Measurements from ENCODE around the gene ADAP2. TPM values are rescaled to one million over a fixed set of nuclear protein-coding genes. Genes with fewer than 3 reads are reported as not detected.

Gene ADAP2
- total RNA-seq, 1 experiment from 2014 or later = 1.2 TPM

DNA sequence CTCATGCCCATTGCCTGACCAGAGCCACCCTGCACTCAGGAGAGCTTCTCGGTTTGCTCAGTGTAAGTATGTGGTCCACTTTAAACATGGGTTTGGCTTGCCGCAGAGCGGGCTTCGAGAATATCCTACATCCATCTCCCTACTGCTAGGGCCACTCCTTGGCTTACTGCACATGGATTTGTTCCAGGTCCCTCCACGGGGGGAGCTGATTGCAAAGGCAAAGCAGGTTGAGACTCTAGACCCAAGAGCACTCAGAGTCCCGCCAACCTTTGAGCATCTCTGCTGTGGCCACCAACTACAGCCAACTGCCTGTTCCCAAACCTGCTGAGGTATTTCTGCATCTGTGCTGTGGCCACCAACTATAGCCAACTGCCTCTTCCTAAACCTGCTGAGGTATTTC is 75.5 kb downstream of the ADAP2 start:
- Mint-ChIP-seq H3K36me3 (peaks cover 22% of the 10 kb centered on the region), H3K27me3 (ENCODE audit: low read depth) (no peaks in the 10 kb centered on the region), H3K4me3 (no peak overlapping the region), H3K27ac (no peak overlapping the region), H3K4me1 (no peaks in the 10 kb centered on the region), H3K9me3 (no peaks in the 10 kb centered on the region)
- CTCF ChIA-PET = no interaction called here
- TF ChIP-seq MYBL2 (CRISPR knock-in tag; IDR thresholded peaks at IDR 0.05) (no peak), FOXK1 (CRISPR knock-in tag; IDR thresholded peaks at IDR 0.05) (no peak), JUN (CRISPR knock-in tag; IDR thresholded peaks at IDR 0.05) (no peak), ZNF219 (CRISPR knock-in tag; IDR thresholded peaks at IDR 0.05; ENCODE audit: borderline replicate concordance) (no peak), ZNF671 (CRISPR knock-in tag; IDR thresholded peaks at IDR 0.05) (no peak), SMAD4 (CRISPR knock-in tag; IDR thresholded peaks at IDR 0.05) (no peak), CREM (CRISPR knock-in tag; IDR thresholded peaks at IDR 0.05) (no peak), EMX1 (CRISPR knock-in tag; IDR thresholded peaks at IDR 0.05) (no peak), CBFB (CRISPR knock-in tag; IDR thresholded peaks at IDR 0.05; ENCODE audit: low read depth) (no peak), SOX15 (CRISPR knock-in tag; IDR thresholded peaks at IDR 0.05) (no peak), TEAD1 (CRISPR knock-in tag; IDR thresholded peaks at IDR 0.05) (no peak), NR1H2 (CRISPR knock-in tag; IDR thresholded peaks at IDR 0.05) (no peak), NR3C1 (CRISPR knock-in tag; conservative IDR thresholded peaks at IDR 0.05; ENCODE audit: low read depth) (no peak)
- TF ChIP-seq, protein P1, sequence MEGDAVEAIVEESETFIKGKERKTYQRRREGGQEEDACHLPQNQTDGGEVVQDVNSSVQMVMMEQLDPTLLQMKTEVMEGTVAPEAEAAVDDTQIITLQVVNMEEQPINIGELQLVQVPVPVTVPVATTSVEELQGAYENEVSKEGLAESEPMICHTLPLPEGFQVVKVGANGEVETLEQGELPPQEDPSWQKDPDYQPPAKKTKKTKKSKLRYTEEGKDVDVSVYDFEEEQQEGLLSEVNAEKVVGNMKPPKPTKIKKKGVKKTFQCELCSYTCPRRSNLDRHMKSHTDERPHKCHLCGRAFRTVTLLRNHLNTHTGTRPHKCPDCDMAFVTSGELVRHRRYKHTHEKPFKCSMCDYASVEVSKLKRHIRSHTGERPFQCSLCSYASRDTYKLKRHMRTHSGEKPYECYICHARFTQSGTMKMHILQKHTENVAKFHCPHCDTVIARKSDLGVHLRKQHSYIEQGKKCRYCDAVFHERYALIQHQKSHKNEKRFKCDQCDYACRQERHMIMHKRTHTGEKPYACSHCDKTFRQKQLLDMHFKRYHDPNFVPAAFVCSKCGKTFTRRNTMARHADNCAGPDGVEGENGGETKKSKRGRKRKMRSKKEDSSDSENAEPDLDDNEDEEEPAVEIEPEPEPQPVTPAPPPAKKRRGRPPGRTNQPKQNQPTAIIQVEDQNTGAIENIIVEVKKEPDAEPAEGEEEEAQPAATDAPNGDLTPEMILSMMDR (IDR thresholded peaks at IDR 0.05) = no peak
- TF ChIP-seq, protein P2, sequence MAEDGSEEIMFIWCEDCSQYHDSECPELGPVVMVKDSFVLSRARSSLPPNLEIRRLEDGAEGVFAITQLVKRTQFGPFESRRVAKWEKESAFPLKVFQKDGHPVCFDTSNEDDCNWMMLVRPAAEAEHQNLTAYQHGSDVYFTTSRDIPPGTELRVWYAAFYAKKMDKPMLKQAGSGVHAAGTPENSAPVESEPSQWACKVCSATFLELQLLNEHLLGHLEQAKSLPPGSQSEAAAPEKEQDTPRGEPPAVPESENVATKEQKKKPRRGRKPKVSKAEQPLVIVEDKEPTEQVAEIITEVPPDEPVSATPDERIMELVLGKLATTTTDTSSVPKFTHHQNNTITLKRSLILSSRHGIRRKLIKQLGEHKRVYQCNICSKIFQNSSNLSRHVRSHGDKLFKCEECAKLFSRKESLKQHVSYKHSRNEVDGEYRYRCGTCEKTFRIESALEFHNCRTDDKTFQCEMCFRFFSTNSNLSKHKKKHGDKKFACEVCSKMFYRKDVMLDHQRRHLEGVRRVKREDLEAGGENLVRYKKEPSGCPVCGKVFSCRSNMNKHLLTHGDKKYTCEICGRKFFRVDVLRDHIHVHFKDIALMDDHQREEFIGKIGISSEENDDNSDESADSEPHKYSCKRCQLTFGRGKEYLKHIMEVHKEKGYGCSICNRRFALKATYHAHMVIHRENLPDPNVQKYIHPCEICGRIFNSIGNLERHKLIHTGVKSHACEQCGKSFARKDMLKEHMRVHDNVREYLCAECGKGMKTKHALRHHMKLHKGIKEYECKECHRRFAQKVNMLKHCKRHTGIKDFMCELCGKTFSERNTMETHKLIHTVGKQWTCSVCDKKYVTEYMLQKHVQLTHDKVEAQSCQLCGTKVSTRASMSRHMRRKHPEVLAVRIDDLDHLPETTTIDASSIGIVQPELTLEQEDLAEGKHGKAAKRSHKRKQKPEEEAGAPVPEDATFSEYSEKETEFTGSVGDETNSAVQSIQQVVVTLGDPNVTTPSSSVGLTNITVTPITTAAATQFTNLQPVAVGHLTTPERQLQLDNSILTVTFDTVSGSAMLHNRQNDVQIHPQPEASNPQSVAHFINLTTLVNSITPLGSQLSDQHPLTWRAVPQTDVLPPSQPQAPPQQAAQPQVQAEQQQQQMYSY (CRISPR knock-in tag; IDR thresholded peaks at IDR 0.05) = no peak
- TF ChIP-seq, protein P3, sequence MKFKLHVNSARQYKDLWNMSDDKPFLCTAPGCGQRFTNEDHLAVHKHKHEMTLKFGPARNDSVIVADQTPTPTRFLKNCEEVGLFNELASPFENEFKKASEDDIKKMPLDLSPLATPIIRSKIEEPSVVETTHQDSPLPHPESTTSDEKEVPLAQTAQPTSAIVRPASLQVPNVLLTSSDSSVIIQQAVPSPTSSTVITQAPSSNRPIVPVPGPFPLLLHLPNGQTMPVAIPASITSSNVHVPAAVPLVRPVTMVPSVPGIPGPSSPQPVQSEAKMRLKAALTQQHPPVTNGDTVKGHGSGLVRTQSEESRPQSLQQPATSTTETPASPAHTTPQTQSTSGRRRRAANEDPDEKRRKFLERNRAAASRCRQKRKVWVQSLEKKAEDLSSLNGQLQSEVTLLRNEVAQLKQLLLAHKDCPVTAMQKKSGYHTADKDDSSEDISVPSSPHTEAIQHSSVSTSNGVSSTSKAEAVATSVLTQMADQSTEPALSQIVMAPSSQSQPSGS (CRISPR knock-in tag; IDR thresholded peaks at IDR 0.05; ENCODE audit: borderline replicate concordance, low read depth) = no peak
- TF ChIP-seq, protein P4, sequence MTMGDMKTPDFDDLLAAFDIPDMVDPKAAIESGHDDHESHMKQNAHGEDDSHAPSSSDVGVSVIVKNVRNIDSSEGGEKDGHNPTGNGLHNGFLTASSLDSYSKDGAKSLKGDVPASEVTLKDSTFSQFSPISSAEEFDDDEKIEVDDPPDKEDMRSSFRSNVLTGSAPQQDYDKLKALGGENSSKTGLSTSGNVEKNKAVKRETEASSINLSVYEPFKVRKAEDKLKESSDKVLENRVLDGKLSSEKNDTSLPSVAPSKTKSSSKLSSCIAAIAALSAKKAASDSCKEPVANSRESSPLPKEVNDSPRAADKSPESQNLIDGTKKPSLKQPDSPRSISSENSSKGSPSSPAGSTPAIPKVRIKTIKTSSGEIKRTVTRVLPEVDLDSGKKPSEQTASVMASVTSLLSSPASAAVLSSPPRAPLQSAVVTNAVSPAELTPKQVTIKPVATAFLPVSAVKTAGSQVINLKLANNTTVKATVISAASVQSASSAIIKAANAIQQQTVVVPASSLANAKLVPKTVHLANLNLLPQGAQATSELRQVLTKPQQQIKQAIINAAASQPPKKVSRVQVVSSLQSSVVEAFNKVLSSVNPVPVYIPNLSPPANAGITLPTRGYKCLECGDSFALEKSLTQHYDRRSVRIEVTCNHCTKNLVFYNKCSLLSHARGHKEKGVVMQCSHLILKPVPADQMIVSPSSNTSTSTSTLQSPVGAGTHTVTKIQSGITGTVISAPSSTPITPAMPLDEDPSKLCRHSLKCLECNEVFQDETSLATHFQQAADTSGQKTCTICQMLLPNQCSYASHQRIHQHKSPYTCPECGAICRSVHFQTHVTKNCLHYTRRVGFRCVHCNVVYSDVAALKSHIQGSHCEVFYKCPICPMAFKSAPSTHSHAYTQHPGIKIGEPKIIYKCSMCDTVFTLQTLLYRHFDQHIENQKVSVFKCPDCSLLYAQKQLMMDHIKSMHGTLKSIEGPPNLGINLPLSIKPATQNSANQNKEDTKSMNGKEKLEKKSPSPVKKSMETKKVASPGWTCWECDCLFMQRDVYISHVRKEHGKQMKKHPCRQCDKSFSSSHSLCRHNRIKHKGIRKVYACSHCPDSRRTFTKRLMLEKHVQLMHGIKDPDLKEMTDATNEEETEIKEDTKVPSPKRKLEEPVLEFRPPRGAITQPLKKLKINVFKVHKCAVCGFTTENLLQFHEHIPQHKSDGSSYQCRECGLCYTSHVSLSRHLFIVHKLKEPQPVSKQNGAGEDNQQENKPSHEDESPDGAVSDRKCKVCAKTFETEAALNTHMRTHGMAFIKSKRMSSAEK (CRISPR knock-in tag; IDR thresholded peaks at IDR 0.05; ENCODE audit: borderline replicate concordance) = no peak
- TF ChIP-seq, protein P5, sequence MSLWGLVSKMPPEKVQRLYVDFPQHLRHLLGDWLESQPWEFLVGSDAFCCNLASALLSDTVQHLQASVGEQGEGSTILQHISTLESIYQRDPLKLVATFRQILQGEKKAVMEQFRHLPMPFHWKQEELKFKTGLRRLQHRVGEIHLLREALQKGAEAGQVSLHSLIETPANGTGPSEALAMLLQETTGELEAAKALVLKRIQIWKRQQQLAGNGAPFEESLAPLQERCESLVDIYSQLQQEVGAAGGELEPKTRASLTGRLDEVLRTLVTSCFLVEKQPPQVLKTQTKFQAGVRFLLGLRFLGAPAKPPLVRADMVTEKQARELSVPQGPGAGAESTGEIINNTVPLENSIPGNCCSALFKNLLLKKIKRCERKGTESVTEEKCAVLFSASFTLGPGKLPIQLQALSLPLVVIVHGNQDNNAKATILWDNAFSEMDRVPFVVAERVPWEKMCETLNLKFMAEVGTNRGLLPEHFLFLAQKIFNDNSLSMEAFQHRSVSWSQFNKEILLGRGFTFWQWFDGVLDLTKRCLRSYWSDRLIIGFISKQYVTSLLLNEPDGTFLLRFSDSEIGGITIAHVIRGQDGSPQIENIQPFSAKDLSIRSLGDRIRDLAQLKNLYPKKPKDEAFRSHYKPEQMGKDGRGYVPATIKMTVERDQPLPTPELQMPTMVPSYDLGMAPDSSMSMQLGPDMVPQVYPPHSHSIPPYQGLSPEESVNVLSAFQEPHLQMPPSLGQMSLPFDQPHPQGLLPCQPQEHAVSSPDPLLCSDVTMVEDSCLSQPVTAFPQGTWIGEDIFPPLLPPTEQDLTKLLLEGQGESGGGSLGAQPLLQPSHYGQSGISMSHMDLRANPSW (CRISPR knock-in tag; conservative IDR thresholded peaks at IDR 0.05; ENCODE audit: low read depth) = no peak
- TF ChIP-seq, protein P6, sequence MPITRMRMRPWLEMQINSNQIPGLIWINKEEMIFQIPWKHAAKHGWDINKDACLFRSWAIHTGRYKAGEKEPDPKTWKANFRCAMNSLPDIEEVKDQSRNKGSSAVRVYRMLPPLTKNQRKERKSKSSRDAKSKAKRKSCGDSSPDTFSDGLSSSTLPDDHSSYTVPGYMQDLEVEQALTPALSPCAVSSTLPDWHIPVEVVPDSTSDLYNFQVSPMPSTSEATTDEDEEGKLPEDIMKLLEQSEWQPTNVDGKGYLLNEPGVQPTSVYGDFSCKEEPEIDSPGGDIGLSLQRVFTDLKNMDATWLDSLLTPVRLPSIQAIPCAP (CRISPR knock-in tag; IDR thresholded peaks at IDR 0.05) = no peak
- TF ChIP-seq, protein P7, sequence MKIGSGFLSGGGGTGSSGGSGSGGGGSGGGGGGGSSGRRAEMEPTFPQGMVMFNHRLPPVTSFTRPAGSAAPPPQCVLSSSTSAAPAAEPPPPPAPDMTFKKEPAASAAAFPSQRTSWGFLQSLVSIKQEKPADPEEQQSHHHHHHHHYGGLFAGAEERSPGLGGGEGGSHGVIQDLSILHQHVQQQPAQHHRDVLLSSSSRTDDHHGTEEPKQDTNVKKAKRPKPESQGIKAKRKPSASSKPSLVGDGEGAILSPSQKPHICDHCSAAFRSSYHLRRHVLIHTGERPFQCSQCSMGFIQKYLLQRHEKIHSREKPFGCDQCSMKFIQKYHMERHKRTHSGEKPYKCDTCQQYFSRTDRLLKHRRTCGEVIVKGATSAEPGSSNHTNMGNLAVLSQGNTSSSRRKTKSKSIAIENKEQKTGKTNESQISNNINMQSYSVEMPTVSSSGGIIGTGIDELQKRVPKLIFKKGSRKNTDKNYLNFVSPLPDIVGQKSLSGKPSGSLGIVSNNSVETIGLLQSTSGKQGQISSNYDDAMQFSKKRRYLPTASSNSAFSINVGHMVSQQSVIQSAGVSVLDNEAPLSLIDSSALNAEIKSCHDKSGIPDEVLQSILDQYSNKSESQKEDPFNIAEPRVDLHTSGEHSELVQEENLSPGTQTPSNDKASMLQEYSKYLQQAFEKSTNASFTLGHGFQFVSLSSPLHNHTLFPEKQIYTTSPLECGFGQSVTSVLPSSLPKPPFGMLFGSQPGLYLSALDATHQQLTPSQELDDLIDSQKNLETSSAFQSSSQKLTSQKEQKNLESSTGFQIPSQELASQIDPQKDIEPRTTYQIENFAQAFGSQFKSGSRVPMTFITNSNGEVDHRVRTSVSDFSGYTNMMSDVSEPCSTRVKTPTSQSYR (CRISPR knock-in tag; IDR thresholded peaks at IDR 0.05) = no peak
- POLR2A ChIA-PET = no interaction called here
- ATAC-seq = no peak
- no peak for DNase-seq (ENCODE audit: low spot score)

All from WTC11 (cell line).